GM10847 (cell line): Measurements from ENCODE around the gene SPTBN5.

Experiments
- POLR2A ChIP-seq: IDR thresholded peaks from 2 replicates; pipeline ENCODE4 v1.6.1; 2011; ENCODE audit not compliant: insufficient read length; ENCODE audit errors: extremely low read depth

The SPTBN5 gene

DNA sequence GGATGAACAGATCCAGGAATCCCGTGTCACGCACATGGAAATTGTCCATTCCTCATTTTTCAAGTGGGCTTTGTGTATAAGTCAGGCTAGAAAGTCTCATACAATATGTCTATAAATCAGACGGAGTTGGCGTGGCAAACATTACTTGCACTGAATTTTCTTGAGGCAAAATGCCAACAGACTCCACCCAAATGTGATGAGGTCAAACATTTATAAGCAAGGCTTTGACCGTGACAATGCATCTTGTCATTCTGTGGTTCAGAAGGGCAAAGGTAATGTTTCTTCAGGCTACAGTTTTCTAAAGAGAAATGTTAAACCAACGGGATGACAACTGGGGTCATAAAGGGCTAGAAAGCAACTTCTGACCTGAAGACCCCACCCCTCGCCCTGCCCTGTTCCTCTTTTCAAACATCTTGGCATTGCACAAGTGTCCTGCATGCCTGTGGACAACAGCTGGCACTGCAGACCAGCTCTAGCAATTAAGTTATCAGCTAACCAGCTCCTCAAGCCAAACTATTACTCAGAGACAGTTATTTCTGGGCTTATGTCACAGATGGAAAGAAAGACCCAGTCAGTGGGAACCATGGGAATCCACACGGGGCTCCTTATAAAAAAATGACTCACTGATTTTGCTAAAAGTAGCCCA is 36.5 kb upstream of the SPTBN5 start:
- no peak for TF ChIP-seq POLR2A

DNA sequence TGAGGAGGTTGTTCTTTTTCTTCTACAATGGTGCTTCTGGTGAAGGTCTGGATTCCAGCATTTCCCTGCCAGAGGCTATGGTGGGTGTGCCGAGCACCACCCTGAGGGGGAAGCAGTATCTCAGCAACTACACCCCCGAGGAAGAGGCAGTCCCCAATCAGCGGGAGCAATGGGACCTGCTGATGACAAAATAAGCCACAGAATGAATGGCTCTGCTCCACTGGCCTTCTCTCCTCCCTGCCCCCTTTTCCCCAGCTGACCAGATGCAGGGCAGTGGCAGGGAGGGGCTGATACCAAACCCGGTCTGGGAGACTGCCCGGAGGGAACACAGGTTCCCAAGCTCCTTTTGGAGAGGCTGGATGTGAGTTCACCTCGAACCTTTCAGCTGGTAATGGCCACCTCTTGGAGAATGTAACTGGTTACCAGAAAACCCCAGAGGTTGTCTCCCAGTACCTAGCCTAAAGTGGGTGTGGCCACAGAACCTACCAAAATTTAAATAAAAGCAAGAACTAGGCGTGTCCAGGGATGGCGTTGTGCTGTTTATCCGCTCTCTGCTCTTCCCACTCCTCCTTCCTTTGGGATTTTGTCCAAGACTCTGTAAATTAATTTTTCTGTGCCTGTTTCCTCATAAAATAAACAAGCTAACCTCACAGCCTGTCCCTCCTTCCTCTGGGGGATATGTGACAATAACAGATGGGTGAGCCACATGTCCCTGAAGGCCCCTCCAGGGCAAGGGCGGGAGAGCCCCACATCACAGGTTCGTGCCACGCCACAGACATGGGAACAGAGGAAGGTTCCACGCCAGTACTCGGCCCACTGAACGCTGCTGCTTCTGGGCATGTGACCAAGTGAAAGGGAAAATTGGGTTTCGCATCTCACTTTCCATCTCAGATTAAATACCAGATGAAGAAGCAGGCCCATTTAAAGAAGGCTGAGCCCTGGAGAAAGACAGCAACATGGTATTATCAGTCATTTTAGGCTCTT is 35.1 kb upstream of the SPTBN5 start:
- no peak for TF ChIP-seq POLR2A

DNA sequence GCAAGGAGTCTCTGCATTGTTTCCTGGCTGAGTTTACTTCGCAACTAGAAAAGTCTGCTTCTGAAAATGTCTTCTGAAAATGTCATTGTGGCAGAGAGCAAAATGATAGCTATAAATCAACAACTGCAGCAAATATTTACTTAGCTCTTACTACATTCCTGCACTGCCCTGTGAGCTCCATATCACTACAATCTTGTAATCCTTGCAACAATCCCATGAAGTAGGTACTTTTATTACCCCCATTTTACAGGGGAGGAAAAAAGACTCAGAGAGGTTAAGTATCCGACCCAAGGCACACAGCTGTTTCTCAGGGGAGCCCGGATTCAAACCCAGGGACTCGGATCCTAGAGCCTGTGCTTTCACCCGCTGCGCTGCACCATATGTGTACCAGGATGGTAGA is 34.2 kb upstream of the SPTBN5 start:
- no peak for TF ChIP-seq POLR2A

DNA sequence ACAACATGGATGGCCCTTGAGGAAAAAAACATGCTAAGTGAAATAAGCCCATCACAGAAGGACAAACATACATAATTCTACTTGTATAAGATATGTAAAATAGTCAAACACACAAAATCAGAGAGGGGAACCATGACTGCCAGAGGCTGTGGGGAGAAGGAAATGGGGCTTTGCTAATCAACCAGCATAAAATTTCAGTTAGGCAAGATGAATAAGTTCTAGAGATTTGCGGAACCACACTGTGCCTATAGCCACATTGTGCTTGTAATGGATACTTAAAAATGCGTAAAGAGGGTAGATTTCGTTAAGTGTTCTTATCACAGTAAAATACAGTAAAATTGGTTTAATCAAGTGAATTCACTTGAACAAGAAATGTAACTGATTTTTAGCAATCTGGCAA is 33.7 kb upstream of the SPTBN5 start:
- TF ChIP-seq POLR2A, result no peak

DNA sequence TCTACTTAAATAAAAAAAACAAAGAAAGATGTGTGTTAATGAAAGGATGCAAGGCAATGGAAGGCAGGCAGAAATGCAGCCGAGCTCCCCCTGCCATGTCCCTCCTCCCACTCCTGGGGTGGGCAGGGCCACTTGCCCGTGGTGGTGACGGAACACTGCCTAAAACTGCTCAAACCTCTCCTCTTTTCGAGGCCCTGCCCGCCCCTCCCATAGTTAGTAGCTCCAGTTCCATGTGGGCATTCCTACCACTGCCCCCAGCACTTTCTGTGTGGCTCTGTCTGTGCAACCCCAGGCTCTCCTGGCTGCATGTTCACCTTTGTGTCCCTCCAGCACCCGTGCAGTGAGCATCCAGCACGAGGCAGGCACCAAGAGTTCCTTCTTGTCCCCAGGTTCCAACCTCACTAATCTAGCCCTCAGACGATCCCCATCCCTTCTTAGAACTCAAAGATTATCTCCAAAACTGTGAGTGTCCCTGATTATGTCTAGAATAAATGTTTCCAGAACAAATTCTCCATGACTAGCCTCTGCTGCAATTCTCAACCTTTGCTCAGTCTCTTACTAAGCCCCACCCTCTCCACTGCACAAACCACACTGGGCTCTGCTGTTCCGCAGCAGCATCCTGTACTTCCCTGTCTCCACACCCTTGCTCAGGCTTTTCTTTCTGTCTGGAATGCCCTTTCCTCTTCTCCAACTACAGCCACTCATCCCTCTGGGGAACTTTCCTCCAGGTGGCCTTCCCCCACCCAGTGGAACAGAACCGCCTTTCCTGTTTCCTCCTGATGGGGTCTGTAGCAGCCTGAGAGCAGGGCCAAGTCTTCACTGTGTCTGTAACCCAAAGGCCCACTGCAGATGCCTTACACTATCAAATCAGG is 32.6 kb upstream of the SPTBN5 start:
- TF ChIP-seq POLR2A, result no peak

DNA sequence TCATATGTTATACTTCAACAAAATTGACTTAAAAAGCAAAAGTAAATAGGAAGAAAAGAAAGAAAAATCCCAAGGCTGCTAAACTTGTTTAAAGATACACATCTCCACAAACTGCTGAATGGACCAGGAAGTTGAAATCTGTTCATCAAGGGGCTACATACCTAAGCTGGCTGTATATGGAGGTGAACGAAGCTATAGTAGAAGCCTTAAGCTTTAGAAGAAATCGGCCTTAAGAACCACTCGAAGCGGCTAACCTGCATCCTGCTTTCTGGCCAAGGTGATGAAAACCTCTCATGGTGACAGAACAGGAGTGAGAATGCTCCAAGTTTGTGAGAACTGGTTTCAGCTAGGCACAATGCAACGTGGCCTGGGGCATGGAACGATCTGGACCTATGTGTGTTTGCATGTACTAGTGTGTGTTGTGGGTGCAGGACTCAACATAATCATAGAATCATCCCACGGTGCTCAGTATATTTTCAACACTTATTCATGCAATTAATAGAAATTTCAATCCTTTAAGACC is 31.3 kb upstream of the SPTBN5 start:
- no peak for TF ChIP-seq POLR2A

DNA sequence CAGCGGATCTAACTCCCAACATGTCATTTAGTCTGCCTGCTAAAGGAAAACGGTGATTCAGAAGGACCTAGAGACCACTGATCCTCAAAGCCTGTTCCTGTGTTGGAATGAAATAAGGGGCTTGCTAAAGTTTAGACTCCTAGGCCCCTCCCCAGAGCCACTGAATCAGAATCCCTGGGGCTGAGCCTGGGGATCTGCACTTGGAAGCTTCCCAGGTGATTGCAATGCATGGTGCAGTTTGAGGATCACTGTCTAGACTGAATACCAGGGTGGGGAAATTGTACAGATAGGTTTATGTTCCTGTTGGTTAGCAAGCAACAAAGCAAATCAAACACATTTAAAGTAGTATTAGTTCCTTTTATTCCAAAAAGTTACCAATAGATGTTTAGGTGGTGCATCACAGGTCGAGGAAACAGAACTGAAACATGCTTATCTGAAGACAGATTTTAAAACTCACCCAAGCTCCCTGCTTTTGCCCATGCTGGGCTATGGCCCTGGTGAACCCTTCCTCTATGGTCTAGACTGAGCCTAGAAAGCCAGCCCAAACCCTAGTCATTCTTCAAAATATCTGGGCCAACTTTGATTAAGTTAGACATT is 29.6 kb upstream of the SPTBN5 start:
- no peak for TF ChIP-seq POLR2A

DNA sequence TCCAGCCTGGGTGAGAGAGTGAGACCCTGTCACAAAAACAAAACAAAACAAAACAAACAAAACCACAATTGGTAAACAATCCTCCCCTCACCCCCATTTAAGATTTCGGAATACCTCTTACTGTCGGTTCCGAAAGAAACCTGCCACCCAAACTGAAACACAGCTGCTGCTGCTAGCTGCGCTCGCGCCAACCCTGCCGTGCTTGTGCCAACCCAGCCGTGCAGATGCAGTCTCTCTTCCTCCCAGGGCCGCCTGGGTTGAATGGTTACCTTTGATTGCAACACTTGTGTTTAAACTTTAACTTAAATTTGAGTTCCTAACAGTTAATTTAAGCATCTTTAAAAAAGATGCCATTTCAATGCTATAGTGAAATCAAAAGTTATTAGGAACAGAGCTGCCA is 28.5 kb upstream of the SPTBN5 start:
- TF ChIP-seq POLR2A, result no peak

DNA sequence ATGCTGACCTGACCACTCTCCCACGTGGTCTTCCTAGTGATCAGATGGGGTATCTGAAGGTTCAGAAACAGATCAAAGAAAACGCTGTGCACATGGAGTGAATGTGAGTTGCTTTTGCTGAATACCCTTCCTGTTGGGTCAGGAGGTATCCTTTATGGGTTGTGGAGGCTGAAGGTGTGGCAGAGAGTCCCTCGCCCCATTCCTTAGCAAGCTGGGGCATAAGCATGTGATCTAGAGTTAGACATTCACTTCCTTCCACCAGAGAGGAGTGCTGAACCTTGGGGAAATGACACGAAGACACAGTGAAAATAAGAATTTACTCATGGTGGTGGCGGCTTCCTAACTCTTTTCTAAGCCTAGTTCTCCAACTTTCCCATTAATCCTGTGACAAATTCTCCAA is 27.8 kb upstream of the SPTBN5 start:
- TF ChIP-seq POLR2A, result no peak

DNA sequence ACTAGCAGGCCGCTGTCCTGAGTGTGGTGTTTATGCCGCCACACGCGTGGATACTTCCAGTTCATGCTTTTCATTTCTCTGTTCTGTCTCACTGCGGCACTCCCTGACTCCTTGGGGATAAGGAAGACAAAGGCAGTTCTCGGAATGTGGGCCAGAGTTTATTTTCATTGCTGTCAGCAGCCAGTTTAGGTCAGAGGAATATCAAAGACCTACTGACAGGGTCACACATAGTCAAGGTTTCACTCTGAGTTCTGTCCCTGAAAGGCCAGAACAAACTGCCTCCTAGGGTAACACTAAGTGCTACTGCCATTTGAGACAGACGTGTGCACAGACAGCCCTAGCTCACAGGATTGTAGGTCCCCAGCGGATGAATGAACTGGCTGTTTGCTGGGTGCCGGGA is 27.3 kb upstream of the SPTBN5 start:
- TF ChIP-seq POLR2A, result no peak

DNA sequence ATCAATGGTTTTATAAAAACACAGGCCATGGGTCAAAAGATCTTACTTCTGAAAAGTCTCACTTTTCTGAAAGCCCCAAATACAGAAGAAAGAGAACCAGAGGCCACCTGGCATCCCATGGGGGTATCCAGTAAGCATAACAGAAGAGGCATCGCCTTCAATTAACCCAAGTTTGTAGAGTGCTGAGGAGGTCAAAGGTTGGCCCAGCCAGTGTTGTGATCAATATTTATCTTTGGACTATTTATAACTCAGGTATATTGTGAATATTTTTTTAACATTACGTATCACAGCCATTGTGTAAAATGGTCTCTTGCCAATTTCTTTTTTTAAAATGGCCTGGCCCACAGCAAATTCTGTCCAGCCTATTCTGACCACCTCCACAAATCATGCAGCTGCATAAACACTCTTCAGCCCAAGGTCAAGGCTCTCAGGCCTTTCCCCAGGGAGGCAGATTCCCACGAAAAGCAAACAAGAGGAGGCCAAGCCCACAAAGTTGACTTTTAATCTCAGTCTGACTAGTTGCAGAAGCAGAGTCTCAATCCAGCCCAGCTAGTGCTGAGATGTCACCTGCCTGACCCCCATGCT is 26.2 kb upstream of the SPTBN5 start:
- TF ChIP-seq POLR2A, result no peak

DNA sequence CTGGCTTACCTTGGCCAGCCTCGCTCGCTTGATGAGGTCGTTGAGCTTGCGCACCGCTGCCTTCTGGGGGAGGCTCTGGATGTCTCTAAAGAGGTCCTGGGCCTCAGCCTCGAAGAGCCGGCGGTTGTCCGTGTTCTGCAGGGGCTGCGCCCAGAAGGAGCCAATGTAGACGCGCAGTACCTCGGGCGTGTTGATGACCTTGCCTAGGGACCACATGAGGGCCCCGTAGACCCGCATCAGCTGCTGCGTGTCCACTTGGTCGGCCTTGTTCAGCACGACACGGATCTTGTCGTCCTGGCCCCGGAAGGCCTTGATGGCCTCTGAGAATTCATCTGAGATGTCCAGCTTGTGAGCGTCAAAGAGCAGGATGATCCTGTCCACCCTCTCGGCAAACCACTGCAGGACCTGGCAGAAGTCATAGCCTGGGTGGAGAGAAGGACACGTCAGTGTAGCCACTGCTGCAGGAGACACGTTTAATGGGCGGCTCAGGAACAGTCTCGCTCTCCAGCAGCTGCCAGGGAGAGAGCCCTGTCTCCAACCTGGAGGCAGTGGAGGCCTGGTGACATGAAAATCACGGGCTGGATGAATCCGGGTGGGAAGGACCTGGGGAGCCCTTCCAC is 25.5 kb upstream of the SPTBN5 start:
- no peak for TF ChIP-seq POLR2A

DNA sequence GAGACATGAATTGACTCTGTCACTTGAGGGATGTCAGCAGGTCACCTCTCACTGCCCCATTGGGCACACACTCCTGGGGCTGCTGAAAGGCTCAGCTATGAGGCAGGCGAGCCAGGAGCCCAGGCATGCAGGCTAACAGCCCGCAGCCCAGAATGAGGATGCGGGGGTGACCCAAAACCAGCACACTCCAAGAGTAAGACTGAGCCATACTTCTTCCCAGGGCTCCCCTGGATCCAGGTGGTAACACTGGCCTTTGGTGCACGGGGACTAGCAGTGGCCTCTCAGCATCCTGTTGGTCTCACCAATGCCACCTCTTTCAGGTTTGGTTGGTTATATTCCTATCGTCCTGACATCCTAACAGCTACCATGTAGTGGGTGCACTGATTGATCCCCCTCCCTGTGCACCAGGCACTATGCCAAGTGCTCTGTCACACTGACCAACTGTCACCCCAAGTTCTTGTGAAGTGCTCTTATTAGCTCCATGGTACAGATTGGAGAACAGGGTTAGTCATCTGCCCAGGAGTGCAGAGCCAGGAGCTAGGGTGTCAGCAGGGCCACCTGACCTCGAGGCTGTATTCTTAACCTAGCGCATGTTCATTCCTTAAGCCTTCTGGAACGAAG is 24.8 kb upstream of the SPTBN5 start:
- no peak for TF ChIP-seq POLR2A

DNA sequence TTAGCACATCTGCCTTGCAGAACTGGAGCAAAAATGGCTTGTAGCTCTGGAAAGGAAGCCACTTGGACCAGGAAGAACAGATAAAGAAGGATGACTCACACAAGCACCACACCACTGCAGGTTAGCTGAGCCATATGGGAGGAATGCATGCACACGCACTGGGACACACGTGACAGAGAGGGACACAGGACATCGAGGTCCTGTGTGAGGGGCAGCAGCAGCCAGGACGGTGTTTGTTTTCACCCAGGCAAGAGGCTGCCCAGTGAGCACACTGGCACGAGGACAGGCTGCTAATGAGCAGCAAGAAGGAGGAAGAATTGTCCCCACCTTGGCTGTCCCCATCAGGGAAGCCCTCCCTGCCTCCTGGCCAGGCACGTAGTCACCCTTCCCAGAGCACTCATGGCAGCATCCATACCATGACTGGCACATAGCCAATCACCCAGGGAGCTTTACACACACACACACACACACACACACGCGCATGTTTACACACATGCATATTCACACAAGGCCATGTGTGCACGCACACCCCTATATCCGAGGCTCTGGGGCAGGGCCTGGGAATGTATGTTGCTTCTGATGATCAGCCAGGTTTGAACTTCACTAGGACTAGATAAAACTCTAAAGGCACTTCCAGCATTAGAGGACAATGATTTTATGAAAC is 24.0 kb upstream of the SPTBN5 start:
- TF ChIP-seq POLR2A, result no peak
